GM18907 (cell line): ENCODE measurements around the gene TIAM2.
"Not testable (repeated sequence)": the region's sequence is repeated elsewhere in the genome, so short reads cannot be mapped to it uniquely, and the experiment has no call there.

Experiments used
- ATAC-seq: cut with Tn5 transposase; IDR thresholded peaks from one replicate; pipeline ENCODE4 v1.9.1; 2021; ENCODE audit warnings: mild to moderate bottlenecking, moderate library complexity; ENCODE audit not compliant: unreplicated experiment

The TIAM2 gene

GRCh38 chr6:155250701-155251381 is 255.7 kb downstream of the TIAM2 start:
- no peak for ATAC-seq

GRCh38 chr6:155252581-155252980 is 257.5 kb downstream of the TIAM2 start:
- no peak for ATAC-seq

- ATAC-seq, result no peak
Measured at GRCh38 chr6:155253337-155253736, 258.2 kb downstream of the TIAM2 start.

GRCh38 chr6:155254139-155254538 is 259.0 kb downstream of the TIAM2 start:
- no peak for ATAC-seq

- no peak for ATAC-seq
Measured at GRCh38 chr6:155256122-155256795, 261.1 kb downstream of the TIAM2 start.

GRCh38 chr6:155257796-155258195 is 262.7 kb downstream of the TIAM2 start:
- no peak for ATAC-seq

- ATAC-seq, result no peak
Measured at GRCh38 chr6:155259204-155259603, 264.1 kb downstream of the TIAM2 start.

GRCh38 chr6:155259897-155260296 is 264.8 kb downstream of the TIAM2 start:
- no peak for ATAC-seq

GRCh38 chr6:155260686-155261085 is 265.6 kb downstream of the TIAM2 start:
- peak; percentile 80 for ATAC-seq

GRCh38 chr6:155261111-155261900 is 266.2 kb downstream of the TIAM2 start:
- ATAC-seq, result no peak

- no peak for ATAC-seq
Measured at GRCh38 chr6:155262655-155263054, 267.5 kb downstream of the TIAM2 start.

GRCh38 chr6:155263373-155264063 is 268.4 kb downstream of the TIAM2 start, which contains the start of gene CLDN20:
TSS of gene CLDN20 (plus strand) at chr6:155264013. CDS start at chr6:155275720, 11,707 bp downstream.
- no peak for ATAC-seq

- no peak for ATAC-seq
Measured at GRCh38 chr6:155264693-155265320, 269.7 kb downstream of the TIAM2 start.

GRCh38 chr6:155265843-155266535 is 270.9 kb downstream of the TIAM2 start:
- no peak for ATAC-seq

- no peak for ATAC-seq
Measured at GRCh38 chr6:155267411-155267810, 272.3 kb downstream of the TIAM2 start.

- ATAC-seq, result not testable (repeated sequence)
Measured at GRCh38 chr6:155268088-155268867, 273.2 kb downstream of the TIAM2 start.

GRCh38 chr6:155269765-155270164 is 274.6 kb downstream of the TIAM2 start:
- no peak for ATAC-seq

GRCh38 chr6:155270561-155271091 is 275.5 kb downstream of the TIAM2 start:
- ATAC-seq, result no peak

GRCh38 chr6:155271145-155271544 is 276.0 kb downstream of the TIAM2 start:
- ATAC-seq, result no peak
